Tibial nerve (tissue), 4 donors: ENCODE measurements around the gene ARL4D. TPM values are rescaled to one million over a fixed set of nuclear protein-coding genes. Genes with fewer than 3 reads are reported as not detected.
A peak's percentile ranks its signal among the peaks of the same experiment; 100 is the strongest.

Experiments
- DNase-seq, 2 donors: peaks; one replicate each; pipeline ENCODE4 v3.0.0-alpha.2; 2019; ENCODE audit warnings: low spot score in 2 of 2
- H3K27ac ChIP-seq, 4 donors: fragments of 200-600 bp; sonication (generic) in 3 of 4; one replicate each; pipeline ENCODE4 v1.5.1; 2017 to 2019; ENCODE audit warnings: mild to moderate bottlenecking in 1 of 4
- H3K27me3 ChIP-seq, 2 donors: fragments of 200-600 bp; sonication (generic) in 1 of 2; one replicate each; pipeline versions ENCODE4 v1.5.1 to v1.6.0; 2017 to 2019
- H3K36me3 ChIP-seq, 3 donors: fragments of 200-600 bp; sonication (generic); one replicate each; pipeline ENCODE4 v1.5.1; 2018 to 2019
- H3K4me1 ChIP-seq, 4 donors: fragments of 200-600 bp; sonication (generic) in 3 of 4; one replicate each; pipeline ENCODE4 v1.5.1; 2017 to 2019
- H3K4me3 ChIP-seq, 4 donors: fragments of 200-600 bp; sonication (generic) in 3 of 4; one replicate each; pipeline ENCODE4 v1.5.1; 2017 to 2019; ENCODE audit warnings: mild to moderate bottlenecking in 1 of 4, moderate library complexity in 1 of 4
- H3K9me3 ChIP-seq, 4 donors: fragments of 200-600 bp; sonication (generic) in 3 of 4; one replicate each; pipeline ENCODE4 v1.5.1; 2017 to 2019
- EP300 ChIP-seq, 2 donors: sonication (generic); formaldehyde crosslinking; IDR thresholded peaks; one replicate each; pipeline ENCODE4 v1.6.1; 2017; ENCODE audit warnings: antibody characterized with exemption in 2 of 2, mild to moderate bottlenecking in 1 of 2
- POLR2A ChIP-seq, 2 donors: fragments of 450-650 bp; IDR thresholded peaks; one replicate each; pipeline ENCODE4 v1.6.1; 2017; ENCODE audit warnings: antibody characterized with exemption in 2 of 2, mild to moderate bottlenecking in 2 of 2, moderate library complexity in 2 of 2
- WGBS, 2 donors: methylation state at CpG; one replicate each; pipeline ENCODE4 v1.1.5; 2018; 5-methylcytosine and 5-hydroxymethylcytosine counted together
- total RNA-seq, 4 donors: library from RNA; depleted of rRNA; stranded (reverse); fragments of >200 nt; gene quantifications; one replicate each; pipeline ENCODE4 v1.1.0, GENCODE V29; 2016
- TF ChIP-seq, protein P1 (sequence below), 5 experiments: fragments of 200-600 bp in 3 of 5; fragments of 450-650 bp in 2 of 5; sonication (generic) in 3 of 5; IDR thresholded peaks; one replicate each; pipeline ENCODE4 v1.5.1; 2016 to 2019; ENCODE audit warnings: antibody characterized with exemption in 5 of 5, mild to moderate bottlenecking in 3 of 5, moderate library complexity in 2 of 5

The ARL4D gene
- total RNA-seq, 4 donors from 2014 or later: 27.9 to 65.8 (median 53.0) TPM

DNA sequence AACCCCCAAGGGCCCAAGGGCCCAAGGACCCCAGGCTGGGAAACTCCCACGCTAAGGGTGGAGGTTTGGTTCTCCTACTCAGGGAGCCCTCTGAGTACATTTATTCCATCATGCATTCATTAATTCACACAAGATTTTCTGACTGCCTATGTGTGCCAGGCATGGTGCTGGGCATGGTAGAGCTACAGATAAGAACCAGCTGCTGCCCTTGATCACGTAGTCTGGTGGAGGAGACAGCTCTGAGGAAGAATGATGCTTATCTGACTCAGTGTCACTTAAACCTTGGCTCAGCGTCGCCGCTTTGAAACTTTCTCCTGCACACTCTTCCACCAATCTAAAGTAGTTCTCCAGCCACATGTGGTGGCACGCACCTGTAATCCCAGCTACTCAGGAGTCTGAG is 3.6 kb upstream of the ARL4D start:
- Histone ChIP-seq H3K4me3 (no peak overlapping the region), H3K4me1 (peaks cover 0 to 28% (median 3%) of the 10 kb centered on the region in 4 donors), H3K9me3 (no peaks in the 10 kb centered on the region), H3K27ac (no peak overlapping the region), H3K27me3 (no peaks in the 10 kb centered on the region), H3K36me3 (no peaks in the 10 kb centered on the region)
- no peak for DNase-seq
- WGBS, 2 donors: 95 to 98% methylated on average over 6 of the region's 6 CpGs
- TF ChIP-seq POLR2A (IDR thresholded peaks at IDR 0.05) (no peak), EP300 (IDR thresholded peaks at IDR 0.05) (no peak)
- TF ChIP-seq, protein P1, sequence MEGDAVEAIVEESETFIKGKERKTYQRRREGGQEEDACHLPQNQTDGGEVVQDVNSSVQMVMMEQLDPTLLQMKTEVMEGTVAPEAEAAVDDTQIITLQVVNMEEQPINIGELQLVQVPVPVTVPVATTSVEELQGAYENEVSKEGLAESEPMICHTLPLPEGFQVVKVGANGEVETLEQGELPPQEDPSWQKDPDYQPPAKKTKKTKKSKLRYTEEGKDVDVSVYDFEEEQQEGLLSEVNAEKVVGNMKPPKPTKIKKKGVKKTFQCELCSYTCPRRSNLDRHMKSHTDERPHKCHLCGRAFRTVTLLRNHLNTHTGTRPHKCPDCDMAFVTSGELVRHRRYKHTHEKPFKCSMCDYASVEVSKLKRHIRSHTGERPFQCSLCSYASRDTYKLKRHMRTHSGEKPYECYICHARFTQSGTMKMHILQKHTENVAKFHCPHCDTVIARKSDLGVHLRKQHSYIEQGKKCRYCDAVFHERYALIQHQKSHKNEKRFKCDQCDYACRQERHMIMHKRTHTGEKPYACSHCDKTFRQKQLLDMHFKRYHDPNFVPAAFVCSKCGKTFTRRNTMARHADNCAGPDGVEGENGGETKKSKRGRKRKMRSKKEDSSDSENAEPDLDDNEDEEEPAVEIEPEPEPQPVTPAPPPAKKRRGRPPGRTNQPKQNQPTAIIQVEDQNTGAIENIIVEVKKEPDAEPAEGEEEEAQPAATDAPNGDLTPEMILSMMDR (IDR thresholded peaks at IDR 0.05): no peak

DNA sequence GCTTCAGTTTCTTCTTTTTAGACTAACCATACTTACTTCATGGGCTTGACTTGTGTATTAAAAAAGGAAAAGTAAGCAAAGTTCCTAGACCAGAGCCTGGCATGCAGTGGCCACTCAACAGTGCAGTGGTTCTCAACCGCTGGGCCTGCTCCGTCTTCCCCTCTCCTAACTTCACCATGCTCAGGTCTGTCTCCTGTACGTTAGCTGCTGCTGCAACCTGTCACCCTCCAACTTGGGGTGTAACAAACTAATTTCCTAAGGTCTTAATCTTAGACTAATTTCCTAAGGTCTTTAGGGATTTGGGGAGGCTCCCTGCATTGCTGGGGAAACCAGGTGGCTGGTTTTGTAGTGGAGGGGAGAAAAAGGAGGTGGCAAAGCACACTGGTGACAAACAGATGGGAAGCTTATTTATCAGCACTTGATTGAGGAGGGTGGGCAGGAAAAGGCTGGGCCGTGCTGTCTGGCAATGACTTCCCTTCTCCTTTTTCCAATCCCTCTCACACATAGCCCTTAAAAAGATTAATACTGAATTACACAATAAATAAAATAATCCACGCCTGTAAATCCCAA is 2.2 kb upstream of the ARL4D start:
- 76 to 78% methylated on average over 5 of the region's 5 CpGs for WGBS, 2 donors
- Histone ChIP-seq H3K27ac (no peak overlapping the region), H3K4me3 (no peak overlapping the region), H3K27me3 (no peaks in the 10 kb centered on the region), H3K36me3 (no peaks in the 10 kb centered on the region), H3K9me3 (no peaks in the 10 kb centered on the region), H3K4me1 (peaks cover 0 to 40% (median 9%) of the 10 kb centered on the region in 4 donors)
- TF ChIP-seq, protein P1 (IDR thresholded peaks at IDR 0.05): no peak
- no peak for TF ChIP-seq POLR2A (IDR thresholded peaks at IDR 0.05)
- TF ChIP-seq EP300 (IDR thresholded peaks at IDR 0.05): no peak
- DNase-seq: no peak

DNA sequence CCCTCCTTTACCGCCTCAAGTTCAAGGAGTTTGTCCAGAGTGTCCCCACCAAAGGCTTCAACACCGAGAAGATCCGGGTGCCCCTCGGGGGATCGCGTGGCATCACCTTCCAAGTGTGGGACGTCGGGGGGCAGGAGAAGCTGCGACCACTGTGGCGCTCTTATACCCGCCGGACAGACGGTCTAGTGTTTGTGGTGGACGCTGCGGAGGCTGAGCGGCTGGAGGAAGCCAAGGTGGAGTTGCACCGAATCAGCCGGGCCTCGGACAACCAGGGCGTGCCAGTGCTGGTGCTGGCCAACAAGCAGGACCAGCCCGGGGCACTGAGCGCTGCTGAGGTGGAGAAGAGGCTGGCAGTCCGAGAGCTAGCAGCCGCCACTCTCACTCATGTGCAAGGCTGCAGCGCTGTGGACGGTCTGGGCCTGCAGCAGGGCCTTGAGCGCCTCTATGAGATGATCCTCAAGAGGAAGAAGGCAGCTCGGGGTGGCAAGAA is 1.1 kb downstream of the ARL4D start:
- Histone ChIP-seq H3K9me3 (no peaks in the 10 kb centered on the region), H3K27ac (peak overlapping the region; percentile 75 to 85 (median 84)), H3K4me3 (peak overlapping the region; percentile 49 to 71 (median 64)), H3K27me3 (no peaks in the 10 kb centered on the region), H3K36me3 (no peaks in the 10 kb centered on the region), H3K4me1 (peaks cover 0 to 38% (median 10%) of the 10 kb centered on the region in 4 donors)
- 58 to 68% methylated on average over 23 to 28 of the region's 28 CpGs for WGBS, 2 donors
- TF ChIP-seq, protein P1 (IDR thresholded peaks at IDR 0.05): no peak
- TF ChIP-seq POLR2A (IDR thresholded peaks at IDR 0.05): no peak
- TF ChIP-seq EP300 (IDR thresholded peaks at IDR 0.05): no peak
- no peak for DNase-seq

DNA sequence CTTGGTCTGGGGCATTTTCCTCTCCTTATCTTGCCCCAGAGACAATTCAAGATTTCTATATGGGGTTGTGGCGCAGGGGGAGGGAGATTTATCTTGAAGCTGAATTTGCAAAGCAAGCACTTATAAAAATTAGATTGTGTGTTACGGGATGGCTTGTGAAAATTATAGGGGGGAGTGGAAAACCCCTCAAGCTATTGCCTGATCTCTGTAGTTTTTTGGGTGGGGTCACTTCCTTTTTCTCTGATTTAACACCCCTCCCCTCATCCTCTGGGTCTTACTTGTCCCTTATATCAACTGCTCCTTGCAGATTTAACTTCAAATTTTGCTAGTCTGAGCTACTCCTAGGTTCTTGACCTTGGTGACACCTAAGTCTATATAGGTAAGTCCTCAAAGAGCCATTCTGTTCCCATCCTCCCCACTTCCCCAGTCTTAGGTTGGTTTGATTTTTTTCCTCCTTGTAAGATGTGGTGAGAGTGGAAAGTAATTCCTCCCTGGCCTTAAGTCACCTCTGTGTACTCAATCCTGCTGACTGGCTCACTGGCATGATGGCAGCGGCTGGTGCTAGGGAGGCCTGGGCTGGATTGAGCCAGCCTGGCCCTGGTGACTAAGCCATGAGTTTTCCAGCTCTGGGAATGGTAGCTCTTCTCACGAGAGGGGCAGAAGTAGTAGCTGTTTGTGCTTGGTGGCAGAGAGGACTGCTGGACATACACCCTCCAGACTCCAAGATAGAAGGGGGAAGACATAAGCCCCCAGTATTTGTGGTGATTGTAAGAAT is 2.3 kb downstream of the ARL4D start:
- H3K9me3 ChIP-seq: no peaks in the 10 kb centered on the region
- WGBS, 2 donors: 31 to 44% methylated on average over 4 of the region's 4 CpGs
- TF ChIP-seq POLR2A (IDR thresholded peaks at IDR 0.05) (no peak), EP300 (IDR thresholded peaks at IDR 0.05) (peak in 1 of 2 donors; percentile 20)
- TF ChIP-seq, protein P1 (IDR thresholded peaks at IDR 0.05): no peak
- peak overlapping the region; percentile 10 to 84 (median 43) for H3K27ac ChIP-seq
- peak overlapping the region in 3 of 4 donors; percentile 12 to 66 (median 49) for H3K4me3 ChIP-seq
- H3K4me1 ChIP-seq: peaks cover 0 to 36% (median 10%) of the 10 kb centered on the region in 4 donors
- H3K36me3 ChIP-seq: no peaks in the 10 kb centered on the region
- H3K27me3 ChIP-seq: no peaks in the 10 kb centered on the region
- DNase-seq: no peak

DNA sequence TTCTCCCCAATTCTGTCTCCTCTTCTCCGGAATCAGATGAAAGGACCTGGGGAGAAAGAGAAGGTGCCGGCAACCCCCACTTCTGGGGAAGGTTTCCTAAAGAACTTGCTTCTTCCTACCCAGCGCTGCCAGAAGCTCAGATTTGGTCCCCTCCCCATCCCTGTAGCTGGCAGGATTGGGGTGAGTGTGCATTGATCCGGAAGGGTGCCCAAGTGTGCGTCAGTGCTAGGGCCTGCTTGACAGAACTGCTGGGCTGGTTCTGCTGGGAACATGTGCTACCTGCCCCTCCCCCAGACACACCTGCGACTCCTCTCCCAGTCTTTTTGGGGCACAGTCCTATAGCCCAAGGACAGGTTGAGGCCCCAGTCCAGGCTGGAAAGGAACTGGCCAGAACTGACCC is 3.3 kb downstream of the ARL4D start:
- H3K9me3 ChIP-seq: no peaks in the 10 kb centered on the region
- TF ChIP-seq EP300 (IDR thresholded peaks at IDR 0.05) (no peak), POLR2A (IDR thresholded peaks at IDR 0.05) (no peak)
- TF ChIP-seq, protein P1 (IDR thresholded peaks at IDR 0.05): no peak
- peak overlapping the region in 1 of 4 donors; percentile 66 for H3K4me3 ChIP-seq
- WGBS, 2 donors: 86 to 88% methylated on average over 6 of the region's 6 CpGs
- H3K4me1 ChIP-seq: peaks cover 0 to 36% (median 10%) of the 10 kb centered on the region in 4 donors
- H3K27ac ChIP-seq: peak overlapping the region in 2 of 4 donors; percentile 76 to 84
- no peaks in the 10 kb centered on the region for H3K36me3 ChIP-seq
- no peaks in the 10 kb centered on the region for H3K27me3 ChIP-seq
- no peak for DNase-seq
